Stimulated activated CD4-positive, alpha-beta T cell treated with anti-CD3 and anti-CD28 coated beads, Interleukin-1b, Interleukin-23, amount 100 ng/mL, for 24 hours (primary cell): ENCODE results near the gene SKAP2.

Source experiments
- DNase-seq, 4 experiments: peaks; one replicate each; pipeline ENCODE4 v3.0.0-alpha.2; 2020; ENCODE audit warnings: low read depth in 4 of 4, low spot score in 1 of 4

Gene SKAP2

GRCh38 chr7:26668821-26669220 is 195.6 kb downstream of the SKAP2 start:
- no peak for DNase-seq

- peak; percentile 7 to 25 (median 16) for DNase-seq
Measured at GRCh38 chr7:26667514-26668133, 196.8 kb downstream of the SKAP2 start.

GRCh38 chr7:26664735-26665416 is 199.5 kb downstream of the SKAP2 start:
- DNase-seq, result peak in 1 of 4 experiments; percentile 1

GRCh38 chr7:26664274-26664673 is 200.1 kb downstream of the SKAP2 start:
- DNase-seq, result no peak

- no peak for DNase-seq
Measured at GRCh38 chr7:26663874-26664273, 200.5 kb downstream of the SKAP2 start.

- no peak for DNase-seq
Measured at GRCh38 chr7:26662646-26663045, 201.7 kb downstream of the SKAP2 start.

GRCh38 chr7:26659121-26659520 is 205.3 kb downstream of the SKAP2 start:
- no peak for DNase-seq

- DNase-seq, result no peak
Measured at GRCh38 chr7:26658389-26659084, 205.9 kb downstream of the SKAP2 start.

- no peak for DNase-seq
Measured at GRCh38 chr7:26657686-26658388, 206.6 kb downstream of the SKAP2 start.

- no peak for DNase-seq
Measured at GRCh38 chr7:26657206-26657641, 207.2 kb downstream of the SKAP2 start.

- no peak for DNase-seq
Measured at GRCh38 chr7:26656735-26657134, 207.7 kb downstream of the SKAP2 start.

- DNase-seq, result no peak
Measured at GRCh38 chr7:26655781-26656180, 208.6 kb downstream of the SKAP2 start.

- no peak for DNase-seq
Measured at GRCh38 chr7:26653430-26654399, 210.7 kb downstream of the SKAP2 start.

- DNase-seq, result no peak
Measured at GRCh38 chr7:26652401-26653100, 211.8 kb downstream of the SKAP2 start.

- DNase-seq, result no peak
Measured at GRCh38 chr7:26650103-26650502, 214.3 kb downstream of the SKAP2 start.

- DNase-seq, result no peak
Measured at GRCh38 chr7:26649388-26649787, 215.0 kb downstream of the SKAP2 start.

- DNase-seq, result no peak
Measured at GRCh38 chr7:26648554-26648953, 215.8 kb downstream of the SKAP2 start.

- DNase-seq, result no peak
Measured at GRCh38 chr7:26646336-26647048, 217.9 kb downstream of the SKAP2 start.

- DNase-seq, result no peak
Measured at GRCh38 chr7:26645121-26645520, 219.3 kb downstream of the SKAP2 start.
